NOMO-1 treated with dmso at 0.1 percent for 144 hours (cell line): ENCODE results near the gene KRT7.
A peak's percentile ranks its signal among the peaks of the same experiment; 100 is the strongest.

Experiments
- DNase-seq: peaks from one replicate; lab custom pipeline; 2025; ENCODE audit not compliant: unreplicated experiment; lab: John Stamatoyannopoulos, UW

The KRT7 gene

DNA sequence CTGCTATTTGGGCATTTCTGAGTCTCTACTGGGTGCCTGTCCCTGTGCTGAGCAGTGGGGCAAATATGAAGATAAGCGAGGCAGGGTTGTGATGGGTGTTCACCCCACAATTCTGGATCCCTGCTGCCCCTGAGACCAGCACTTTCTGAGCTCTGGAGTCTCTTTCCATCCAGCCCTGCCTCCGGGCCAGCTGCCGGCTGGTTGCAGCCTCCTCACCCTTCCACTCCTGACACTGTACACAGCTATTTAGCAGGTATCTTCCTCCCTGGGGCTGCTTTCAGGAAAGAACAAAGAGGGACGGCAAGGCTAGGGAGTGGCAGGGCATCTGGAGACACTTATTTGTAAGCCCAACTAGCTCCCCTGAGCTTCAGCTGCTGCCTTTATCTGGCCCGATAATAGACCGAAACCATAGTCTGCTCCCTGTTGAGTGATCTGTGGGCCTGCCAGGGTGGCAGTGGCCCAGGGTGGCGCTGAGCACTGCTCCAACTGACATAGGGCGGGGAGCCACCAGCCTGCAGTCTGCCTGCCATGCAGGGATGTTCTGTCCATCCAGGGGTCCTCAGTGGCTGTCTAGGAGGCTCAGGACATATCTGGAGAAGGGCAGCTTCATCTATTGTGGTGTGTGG, 33.6 kb upstream of the KRT7 start:
- no peak for DNase-seq

GRCh38 chr12:52200086-52200780, 32.8 kb upstream of the KRT7 start:
- no peak for DNase-seq

GRCh38 chr12:52200781-52201450, 32.1 kb upstream of the KRT7 start:
- DNase-seq, result no peak

- no peak for DNase-seq
Measured at GRCh38 chr12:52201451-52201839, 31.6 kb upstream of the KRT7 start.

GRCh38 chr12:52202361-52203078, 30.5 kb upstream of the KRT7 start:
- DNase-seq, result no peak

GRCh38 chr12:52203079-52203921, 29.7 kb upstream of the KRT7 start:
- peak; percentile 99 for DNase-seq

- no peak for DNase-seq
Measured at GRCh38 chr12:52204095-52204930, 28.7 kb upstream of the KRT7 start.

DNA sequence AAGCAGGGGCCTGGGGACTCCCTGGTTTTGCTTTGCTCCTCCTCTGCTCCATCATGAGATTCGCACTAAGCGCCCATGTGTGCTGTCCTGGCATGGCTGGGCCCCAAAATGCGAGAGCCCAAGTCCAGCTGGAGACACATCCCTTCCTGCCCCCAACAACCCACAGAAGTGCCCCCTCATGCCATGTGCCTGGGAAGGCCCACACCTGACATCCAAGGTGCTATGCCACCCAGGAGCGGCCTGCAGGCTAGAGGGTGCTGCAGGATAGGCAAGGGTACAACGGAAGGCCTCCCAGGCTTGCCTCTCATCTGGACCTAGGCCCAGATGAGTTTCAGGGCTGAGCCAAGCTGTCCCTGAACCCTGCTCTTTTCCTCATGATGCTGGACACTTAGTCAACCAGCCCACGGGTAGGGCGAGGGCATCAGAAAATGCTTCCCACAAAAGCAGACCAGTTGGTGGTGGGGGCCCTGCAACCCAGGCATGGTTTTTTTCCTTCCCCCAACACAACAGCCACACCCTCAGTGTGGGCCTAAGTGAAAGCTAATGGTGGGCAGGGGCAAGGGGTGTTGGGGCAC, 28.0 kb upstream of the KRT7 start:
- no peak for DNase-seq

DNA sequence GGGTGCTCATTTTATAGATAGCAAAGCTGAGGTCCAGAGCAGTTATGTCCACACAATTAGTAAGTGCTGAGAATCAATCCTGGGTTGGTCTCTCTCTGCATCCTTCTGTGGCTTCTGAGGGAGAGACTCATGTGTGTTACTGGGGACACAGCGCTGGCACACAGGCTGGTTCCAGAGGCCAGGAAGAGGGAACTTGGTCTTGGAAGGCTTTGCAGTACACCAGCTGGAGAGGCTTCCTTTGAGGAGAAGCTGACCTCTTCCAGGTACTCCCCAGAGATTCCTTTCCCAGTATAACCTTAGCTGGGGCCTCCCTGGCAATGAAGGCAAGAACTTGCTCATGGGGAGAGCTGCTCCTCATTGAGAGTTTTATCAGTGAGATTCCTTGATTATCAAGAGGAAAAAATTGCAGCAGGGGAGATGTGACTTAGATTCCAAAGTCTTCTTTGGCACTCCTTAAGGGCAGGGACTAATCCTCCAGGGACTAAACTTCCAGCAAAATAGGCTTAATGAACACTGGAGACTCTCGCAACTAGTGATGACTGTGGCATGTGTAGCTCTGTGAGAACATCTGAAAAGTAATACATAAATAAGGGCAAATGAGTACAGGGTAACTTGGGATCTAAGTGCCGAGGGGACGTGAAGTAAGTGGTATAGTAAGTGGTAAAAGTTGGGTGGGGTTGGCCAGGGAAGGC, 27.3 kb upstream of the KRT7 start:
- no peak for DNase-seq

- no peak for DNase-seq
Measured at GRCh38 chr12:52206304-52207040, 26.6 kb upstream of the KRT7 start.

DNA sequence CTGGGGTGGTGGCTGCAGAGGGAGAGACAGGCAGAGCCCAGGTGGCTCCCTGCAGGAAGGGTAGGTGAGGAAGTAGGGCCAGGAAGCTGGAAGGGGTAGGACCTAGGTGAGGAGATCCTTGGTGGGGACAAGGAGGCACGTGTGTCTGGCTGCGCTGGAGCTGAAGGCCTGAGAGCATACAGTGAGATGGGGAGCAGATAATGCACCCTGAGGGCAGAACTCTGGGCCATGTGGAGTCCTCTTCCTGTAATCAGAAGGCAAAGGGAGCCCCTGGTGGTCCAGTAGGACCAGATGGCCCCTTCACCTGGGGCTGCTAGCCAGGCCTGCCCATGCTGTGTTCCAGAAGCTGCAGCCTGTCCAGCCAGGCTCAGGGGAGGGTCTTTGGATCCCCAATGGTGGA, 25.9 kb upstream of the KRT7 start:
- DNase-seq, result no peak

- no peak for DNase-seq
Measured at GRCh38 chr12:52207895-52208294, 25.1 kb upstream of the KRT7 start.

- DNase-seq, result no peak
Measured at GRCh38 chr12:52208424-52209165, 24.4 kb upstream of the KRT7 start.

- no peak for DNase-seq
Measured at GRCh38 chr12:52209321-52209720, 23.7 kb upstream of the KRT7 start.

DNA sequence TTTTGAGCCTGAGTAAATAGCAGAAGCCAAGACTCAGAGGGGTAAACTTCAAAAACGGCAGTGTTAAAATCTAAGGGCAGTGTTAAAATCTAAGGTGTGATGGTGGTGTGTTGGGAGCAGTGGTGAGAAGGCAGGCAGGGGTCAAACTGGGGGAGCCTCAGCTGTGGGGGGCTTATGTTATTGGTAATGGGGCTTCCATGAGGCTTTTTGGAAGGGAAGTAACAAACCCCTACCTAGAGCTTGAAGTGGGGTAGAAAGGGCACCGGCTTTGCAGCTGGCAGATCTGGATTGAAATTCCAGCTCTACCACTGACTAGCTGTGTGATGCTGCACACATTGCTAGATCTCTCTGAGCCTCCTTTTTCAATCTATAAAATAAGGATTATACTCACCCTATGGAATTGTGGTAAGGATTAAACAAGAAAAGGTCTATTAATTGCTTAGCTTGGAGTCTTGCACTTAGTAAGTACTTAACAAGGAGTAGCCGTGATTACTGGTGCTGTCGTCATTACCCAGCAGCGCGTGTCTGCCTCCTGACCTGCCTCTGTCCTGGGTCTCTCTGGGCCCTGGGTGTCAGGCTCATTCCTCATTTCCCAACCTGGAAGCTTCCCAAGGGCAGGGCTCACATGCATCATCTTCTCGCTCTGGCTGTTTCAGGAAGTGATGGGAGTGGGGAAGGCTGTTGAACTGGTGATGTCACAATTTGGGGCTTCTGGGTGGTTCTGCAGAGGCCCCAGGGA, 22.7 kb upstream of the KRT7 start:
- DNase-seq, result no peak

DNA sequence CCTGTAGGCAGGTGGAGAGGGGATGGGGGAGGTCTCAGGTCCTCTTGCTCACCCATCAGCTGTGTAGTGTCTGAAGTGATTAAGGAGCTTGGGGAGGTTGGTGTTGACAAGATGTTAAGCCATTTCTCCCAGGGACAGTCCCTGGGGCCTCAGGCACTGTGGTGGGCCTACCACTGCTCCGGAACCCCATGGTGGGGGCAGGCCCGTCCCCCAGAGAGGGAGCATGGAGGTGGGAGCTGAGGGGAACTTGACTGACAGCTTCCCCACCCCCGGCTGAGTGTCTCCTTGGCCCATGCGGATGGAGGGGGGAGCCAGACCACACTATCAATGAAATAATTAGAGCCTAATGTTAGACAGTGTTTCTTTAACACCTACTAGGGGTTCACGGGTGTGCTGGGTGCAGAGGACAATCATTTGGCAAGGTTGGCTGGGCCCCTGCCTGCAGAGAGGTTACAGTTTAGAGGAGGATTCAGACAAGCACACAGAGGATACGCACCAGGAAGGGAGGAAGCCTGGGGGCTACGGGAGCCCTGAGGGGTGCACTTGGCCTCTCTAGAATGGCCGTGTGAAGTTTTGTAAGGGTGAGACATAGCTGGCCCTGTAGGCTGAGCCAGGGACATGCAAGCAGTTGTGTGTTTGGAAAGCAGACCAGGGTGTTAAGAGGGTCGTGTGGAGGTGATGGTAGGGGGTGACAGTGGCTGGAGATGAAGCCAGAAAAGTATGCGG, 22.0 kb upstream of the KRT7 start:
- DNase-seq, result no peak
